GM19372 (cell line): Measurements from ENCODE around the gene MMP2.

Experiments used
- ATAC-seq: cut with Tn5 transposase; IDR thresholded peaks from one replicate; pipeline ENCODE4 v1.9.1; 2021; ENCODE audit warnings: mild to moderate bottlenecking, low read depth, moderate library complexity; ENCODE audit not compliant: unreplicated experiment

The MMP2 gene

DNA sequence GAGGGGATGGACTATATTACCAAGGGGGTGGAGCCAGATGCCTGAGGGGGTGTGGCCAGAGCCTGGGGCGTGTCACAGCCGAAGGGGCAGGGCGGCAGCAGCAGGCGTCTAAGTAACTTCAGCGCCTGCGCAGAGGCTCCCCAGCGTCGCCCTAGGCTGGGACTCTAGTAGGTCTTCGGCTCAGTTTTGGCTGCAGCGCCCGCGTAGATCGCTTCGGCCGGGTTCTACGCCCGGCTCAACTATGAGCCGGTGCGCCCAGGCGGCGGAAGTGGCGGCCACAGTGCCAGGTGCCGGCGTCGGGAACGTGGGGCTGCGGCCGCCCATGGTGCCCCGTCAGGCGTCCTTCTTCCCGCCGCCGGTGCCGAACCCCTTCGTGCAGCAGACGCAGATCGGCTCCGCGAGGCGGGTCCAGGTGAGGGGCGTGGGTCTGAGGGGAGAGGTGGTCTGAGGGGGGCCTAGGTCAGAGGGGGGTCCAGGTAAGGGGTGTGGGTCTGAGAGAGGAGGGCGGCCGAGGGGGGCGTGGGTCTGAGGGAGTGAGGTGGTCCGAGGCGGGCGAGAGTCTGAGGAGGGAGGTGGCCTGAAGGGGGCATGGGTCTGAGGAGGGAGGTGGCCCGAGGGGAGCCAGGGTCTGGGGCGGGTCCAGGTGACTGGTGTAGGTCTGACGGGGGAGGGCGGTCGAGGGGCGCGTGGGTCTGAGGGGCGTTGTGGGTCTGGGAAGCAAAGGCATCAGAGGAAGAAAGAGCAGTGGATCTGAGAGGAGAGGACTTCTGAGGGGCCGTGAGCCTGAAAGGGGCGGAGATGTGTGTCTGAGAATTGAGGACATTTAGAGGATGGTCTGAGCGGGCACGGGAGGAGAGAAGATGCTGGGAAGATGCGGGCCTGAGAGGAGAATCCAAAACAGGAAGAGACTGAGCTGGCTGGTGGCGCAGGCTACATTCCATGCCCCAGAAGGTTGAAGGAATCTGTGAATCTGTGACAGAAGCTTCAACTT, 30.2 kb downstream of the MMP2 start, which contains the start of gene LPCAT2:
Gene LPCAT2, plus strand, starts transcription at position 132 of the 991 bp plus-strand sequence. Its CDS starts 110 bp downstream, at position 242.
- ATAC-seq = peak; percentile 59

DNA sequence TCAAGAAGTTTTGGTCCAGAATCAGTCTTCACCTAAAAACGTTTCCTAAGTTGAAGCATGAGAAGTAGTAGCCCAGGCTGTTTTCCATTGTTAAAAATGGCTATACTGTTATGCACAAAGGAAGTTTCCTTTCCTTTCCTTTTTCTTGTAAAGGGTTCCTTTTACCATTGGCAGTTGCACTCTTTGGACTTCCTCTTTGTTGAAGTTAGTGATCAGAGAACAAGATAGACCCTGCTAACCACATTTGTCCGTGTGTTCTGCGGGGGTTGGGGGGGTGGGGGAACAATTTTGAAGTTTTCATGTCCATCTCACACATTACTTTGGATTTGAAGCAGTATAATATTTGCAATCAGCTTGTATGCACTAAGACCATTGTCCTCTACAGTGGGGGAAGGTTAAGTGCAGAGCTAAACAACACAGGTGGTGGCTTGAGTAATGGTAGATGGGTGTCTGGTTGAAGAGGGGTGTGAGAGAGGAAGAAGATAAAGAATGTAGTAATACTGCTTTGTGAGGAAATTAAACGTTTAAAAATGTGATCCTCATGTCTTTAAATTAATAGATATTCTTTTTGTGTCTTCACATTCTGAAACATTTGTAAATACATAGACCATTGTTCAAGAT, 31.3 kb downstream of the MMP2 start:
- no peak for ATAC-seq

DNA sequence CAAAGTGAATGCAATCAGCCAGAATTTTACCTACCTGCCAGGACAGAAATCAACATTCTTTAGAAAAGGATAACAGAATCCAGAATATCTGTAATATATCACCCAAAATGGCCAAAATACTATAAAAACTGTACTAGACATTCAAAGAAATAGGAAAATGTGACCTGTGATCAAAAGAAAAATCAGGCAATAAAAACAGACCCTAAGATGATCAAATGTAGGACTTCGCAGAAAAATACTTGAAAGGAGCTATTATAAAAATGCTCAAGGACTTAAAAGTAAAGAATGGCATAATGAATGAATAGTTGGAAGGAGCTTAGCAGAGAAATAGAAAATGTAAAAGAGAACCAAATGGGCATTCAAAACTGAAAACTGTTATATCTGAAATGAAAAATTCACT, 33.9 kb downstream of the MMP2 start:
- no peak for ATAC-seq

DNA sequence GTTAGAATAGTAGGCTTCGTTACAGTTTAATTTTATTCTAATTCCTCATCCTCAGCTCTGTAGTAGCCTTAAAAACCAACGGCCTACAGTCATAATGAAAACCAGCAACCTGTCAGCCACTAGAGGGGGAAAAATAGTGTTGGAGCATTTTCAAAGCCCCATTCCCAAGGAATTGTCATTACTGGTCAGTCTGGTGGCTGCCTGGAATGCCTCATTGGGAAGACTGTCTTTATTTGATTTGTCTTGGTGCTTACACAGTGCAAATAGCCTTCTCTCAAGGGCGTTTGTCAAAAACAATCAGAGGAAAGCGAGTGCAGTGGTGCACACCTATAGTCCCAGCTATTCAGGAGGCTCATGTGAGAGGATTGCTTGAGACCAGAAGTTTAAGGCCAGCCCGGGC, 34.6 kb downstream of the MMP2 start:
- no peak for ATAC-seq

DNA sequence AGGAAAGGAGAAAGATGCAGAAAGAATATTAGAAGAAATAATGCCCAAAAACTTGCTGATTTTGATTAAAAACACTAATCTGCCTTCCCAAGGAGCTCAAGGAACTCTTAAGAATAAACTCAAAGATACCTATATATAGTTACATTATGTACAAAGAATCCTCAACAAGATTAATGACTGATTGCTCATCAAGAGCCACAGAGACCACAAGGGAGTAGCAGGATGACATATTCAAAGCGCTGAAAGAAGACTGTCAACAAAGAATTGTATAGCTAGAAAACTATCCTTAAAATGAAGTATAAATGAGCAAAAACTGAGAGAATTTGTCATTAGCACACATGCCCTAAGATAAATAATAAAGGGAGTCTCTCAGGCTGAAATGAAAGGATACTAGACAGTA, 36.1 kb downstream of the MMP2 start:
- ATAC-seq = no peak

DNA sequence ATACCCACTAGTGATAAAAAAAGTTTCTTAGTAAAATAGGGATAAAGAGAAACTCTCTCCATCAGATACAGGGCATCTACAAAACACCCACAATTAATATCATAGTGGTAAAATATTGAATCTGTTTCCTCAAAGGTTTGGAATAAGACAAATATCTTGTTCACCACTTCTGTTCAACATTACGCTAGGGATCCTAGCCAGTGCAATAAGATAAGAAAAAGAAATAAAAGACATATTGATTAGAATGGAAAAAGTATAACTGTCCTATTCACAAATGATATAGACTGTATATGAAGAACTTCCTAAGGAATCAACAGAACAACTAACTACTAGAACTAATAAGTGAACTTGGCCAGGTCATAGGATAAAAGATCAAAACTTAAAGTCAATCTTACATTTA, 42.8 kb downstream of the MMP2 start:
- ATAC-seq = no peak

DNA sequence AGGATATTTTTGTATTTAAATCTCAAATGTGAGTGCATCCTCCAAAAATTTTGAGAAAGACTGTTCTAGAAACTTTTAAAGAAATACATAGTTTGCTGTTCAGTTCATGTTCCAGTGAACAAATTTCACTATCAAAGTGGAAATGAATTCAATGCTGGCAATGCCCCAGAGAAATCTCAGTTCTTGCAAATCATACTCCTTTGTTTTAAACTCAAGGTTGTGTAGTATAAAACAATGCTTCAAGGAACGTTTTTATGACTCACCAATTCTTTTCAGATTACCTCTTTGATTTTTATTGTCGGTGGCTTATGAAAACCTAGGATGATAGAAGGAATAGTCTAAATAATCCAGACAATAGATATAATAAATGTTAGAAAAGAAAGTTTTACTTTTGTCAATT, 47.4 kb downstream of the MMP2 start:
- ATAC-seq = no peak

DNA sequence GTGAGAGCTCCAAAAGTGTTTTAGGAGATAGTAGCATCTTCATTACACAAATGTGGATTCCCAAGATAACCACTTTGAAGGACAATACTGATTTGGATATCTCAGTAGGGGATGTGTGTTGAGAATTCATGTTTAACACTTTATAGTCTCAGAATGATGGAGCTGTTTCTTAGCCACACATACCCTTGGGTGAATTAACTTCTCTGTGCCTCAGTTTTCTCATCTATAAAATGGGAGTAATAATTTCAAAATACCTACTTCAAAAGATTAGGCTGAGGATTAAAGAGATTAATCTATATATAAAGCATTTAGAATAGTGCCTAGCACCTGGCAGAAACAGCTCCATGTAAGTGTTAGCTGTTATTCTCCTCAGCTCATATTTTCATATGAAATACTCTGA, 48.9 kb downstream of the MMP2 start:
- ATAC-seq = no peak

DNA sequence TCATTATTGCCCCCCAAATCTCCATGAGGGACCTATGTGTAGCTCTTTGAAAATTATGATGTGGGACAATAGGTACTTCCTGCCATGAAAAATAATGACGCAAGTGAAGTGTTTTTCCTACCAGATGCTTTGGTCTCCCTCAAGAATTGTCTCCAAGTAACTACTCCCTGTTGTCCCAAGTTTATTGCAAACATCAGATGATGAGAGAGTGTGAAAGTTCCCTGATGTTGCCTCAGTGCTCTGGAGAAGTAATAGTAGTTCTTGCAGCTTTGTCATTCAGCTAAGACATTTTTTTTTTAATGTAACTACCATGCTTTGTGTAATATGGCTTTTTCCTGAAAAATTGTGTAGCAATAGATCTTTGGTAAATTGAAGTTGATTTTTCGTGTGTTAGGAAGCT, 50.0 kb downstream of the MMP2 start:
- no peak for ATAC-seq

DNA sequence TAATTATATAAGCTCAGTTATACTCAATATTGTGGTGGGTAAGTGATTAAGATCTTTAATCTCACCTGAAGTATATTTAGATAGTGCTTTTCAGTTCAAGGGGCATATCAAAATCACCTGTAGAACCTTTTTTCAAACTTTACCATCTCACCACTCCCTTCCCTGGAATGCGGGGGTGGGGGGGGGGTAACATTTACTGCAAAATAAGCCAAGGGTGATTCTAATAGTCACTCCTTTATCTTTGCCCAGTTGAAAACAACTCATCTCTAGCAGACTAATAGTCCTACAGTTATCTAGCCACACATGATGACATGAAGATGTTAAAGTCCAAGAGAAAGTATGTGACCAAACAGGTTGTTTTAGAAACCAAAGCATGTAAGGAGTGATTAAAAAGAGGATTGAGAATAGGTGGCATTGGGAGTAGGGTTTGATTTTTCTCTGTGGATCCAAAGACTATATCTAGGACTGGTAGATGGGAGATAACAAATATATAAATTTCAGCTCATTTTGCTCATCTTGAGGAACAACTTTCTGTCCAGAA, 51.4 kb downstream of the MMP2 start:
- ATAC-seq = no peak

DNA sequence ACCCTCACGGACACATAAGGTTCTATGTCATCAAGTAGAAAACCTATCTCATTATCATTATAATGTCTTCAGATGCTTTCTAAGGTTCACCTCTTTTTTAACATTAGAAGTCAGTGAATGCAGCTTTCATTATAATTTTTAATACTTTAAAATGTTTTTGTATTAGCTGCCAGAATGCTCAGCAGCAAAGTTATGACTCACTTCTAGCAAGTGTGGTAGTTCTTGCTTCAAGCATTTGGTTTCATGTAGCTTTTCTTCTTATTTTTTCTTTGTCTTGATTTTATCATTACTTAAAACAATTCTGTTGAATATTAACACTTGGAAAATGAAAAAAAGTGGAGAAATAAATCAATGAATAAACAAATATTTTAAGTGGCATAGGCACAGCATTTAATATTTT, 53.2 kb downstream of the MMP2 start:
- no peak for ATAC-seq

DNA sequence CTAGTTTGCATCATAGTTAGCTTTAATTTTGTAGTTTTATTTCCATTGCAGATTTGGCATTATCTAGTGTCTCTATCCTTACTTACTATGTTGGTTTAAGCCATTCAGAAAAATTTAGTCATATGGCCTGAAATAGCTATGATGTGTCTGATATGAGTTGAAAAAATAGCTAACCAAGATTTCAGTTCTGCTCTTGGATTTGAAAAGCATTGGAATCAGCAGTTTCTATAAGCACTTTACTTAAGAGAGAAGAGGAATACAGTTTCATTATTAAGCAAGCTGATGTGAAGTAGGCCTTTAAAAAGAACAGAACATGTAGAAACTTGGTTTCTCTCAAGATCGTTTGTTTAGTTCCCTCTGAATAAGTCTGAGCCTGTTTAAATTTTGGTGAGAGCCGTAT, 55.8 kb downstream of the MMP2 start:
- ATAC-seq = no peak

DNA sequence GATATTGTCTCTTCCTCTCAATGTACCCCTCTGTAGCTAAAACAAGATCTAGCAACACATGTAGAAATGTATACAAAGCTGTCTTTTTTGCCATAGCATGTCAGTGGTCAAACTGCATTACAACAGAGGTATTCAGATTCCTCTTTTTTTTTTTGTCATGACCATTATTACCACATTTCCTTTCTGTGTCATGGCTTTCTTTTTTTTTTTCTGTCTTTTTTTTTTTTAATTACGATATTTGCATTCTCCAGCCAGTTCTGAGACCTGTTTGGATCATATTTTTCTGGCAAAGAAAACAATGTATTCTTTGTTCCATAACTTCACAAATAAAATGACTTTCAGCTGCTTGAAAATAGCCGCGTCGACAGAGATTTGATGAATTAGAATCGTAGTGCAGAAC, 60.1 kb downstream of the MMP2 start:
- ATAC-seq = no peak

DNA sequence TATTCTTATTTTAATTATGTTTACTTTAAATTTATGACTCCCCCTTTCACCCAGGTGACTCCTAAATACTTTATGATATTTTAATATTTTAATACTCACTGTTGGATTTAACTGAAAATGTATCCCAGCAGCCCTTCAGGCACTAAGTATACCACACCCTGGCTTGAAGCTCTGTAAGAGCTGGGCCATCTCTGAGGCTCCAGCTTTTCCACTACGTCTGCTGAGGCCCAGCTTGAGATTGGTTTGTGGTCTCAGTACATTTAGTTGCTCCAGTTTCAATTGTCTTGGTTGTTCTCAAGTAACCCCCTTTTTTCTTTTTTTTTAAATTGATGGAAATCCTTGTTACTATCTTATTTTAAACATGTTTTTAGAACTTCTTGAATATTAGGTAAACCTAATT, 60.5 kb downstream of the MMP2 start:
- ATAC-seq = no peak

DNA sequence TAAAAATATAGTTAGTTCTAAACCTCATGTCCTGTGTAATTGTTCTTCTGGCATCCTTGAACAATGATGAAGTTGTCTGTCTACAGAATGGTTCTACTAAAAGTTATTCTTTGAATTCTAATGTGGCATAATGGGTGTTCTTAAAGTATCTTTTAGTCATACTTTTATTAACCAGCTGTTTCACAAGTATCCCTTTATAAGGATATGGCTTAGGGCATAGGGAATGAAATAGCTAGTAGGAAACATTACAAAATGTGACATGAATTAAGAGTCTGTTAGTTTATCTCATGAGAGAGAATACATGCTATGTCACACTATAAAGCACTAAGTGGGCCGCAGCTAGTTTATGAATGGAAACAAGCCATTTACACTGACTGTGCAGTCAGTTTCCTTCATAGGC, 61.2 kb downstream of the MMP2 start:
- no peak for ATAC-seq

DNA sequence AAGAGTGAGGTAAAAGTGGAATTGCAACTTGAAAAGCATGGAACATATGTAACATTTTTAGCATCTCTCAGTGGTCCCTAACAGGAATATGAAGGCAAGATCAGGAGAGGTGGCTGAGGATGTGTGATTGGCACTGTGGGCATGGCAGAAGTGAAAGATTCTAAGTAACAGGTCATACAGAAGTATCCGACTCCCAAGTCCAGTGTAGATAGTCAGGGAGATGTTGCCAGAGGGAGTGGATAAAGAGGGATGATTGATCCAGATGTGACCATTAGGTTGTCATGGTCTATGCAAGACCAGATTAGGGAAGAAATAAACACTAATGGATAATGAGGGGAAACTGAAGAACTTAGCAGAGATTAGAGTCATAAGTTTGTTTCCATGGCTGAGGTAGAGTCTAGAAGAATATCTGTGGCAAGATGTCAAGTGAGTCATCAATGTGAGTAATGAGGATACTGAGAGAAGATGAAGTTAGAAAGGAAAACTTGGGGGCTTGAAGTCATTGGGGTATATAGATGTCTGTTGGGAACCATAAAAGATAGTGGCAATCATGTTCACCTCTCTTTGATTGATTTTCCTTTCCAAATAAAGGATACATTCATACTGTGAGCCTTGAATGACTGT, 63.6 kb downstream of the MMP2 start:
- ATAC-seq = no peak

DNA sequence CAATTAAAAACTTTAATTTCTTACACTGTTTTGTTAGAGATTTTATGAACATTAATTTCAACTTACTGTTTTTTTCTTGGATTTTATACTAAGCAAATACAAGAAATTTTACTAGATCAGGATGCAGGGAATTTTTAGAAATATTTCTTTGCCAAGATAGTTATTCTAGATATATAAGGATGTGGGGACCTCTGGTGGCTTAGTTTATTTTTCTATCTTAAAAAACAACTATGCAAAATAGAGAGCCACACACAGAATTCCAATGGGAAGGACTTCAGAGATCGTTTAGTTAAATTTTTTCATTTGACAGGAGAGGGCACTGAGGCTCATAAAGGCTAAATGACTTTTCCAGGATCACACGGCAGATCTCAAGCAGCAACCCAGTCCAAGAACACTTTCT, 64.5 kb downstream of the MMP2 start:
- ATAC-seq = no peak

DNA sequence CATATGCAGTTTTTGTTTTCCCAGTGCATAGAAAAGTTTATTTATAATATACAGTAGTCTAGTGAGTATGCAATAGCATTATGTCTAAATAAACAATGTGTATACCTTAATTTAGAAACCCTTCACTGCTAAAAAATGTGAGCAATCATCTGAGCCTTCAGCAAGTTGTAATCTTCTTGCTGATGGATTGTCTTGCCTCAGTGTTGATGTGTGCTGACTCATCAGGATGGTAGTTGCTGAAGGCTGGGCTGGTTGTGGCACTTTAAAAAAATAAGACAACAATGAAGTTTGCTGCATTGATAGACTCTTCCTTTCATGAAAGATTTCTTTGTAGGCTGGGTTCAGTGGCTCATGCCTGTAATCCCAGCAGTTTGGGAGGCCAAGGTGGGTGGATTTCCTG, 73.6 kb downstream of the MMP2 start:
- no peak for ATAC-seq

DNA sequence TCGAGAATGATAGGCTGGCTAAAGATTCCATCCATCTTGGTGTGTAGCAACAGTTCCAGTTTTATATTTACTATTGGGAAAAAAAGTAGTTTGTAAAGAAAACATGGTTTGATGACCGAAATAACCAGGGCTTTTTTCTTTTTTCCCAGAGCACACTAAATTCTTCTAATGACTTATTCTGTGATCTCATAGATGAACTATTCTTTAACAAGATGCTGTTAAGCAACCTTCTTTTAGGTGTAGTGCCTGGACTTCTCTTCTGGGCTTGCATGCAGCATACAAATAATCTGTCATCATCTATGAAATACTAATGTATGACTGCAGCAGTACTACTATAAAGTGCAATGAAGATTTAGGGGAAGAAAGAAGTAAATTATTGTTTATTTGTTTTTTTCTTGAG, 76.4 kb downstream of the MMP2 start:
- ATAC-seq = no peak
